Kidney epithelial cell (primary cell): Measurements from ENCODE around the gene SEL1L2. TPM values are rescaled to one million over a fixed set of nuclear protein-coding genes. Genes with fewer than 3 reads are reported as not detected.

Experiments
- DNase-seq: peaks from one replicate; pipeline ENCODE4 v3.0.0-alpha.2; 2010; ENCODE audit warnings: low read depth
- H3K27me3 ChIP-seq: 2 replicates; pipeline ENCODE4 v1.6.0; 2011; ENCODE audit warnings: low read length; ENCODE audit not compliant: control insufficient read depth, insufficient read depth
- H3K36me3 ChIP-seq: 2 replicates; pipeline ENCODE4 v1.5.1; 2011; ENCODE audit warnings: low read length; ENCODE audit not compliant: control insufficient read depth, insufficient read depth
- H3K4me3 ChIP-seq: 2 replicates; pipeline ENCODE4 v1.5.1; 2011; ENCODE audit warnings: low read depth, mild to moderate bottlenecking, control low read depth, low read length
- total RNA-seq: library from RNA; depleted of rRNA; stranded (reverse); fragments of >200 nt; gene quantifications from 2 replicates; pipeline ENCODE4 v1.2.3, GENCODE V29; 2015
- TF ChIP-seq, protein P1 (sequence below): IDR thresholded peaks from 2 replicates; pipeline ENCODE4 v1.5.1; 2011; ENCODE audit warnings: mild to moderate bottlenecking, moderate library complexity, low read length, control low read depth, inconsistent platforms; ENCODE audit not compliant: insufficient read depth, poor library complexity, severe bottlenecking

The SEL1L2 gene
- total RNA-seq, 1 donor from 2014 or later, result not detected

DNA sequence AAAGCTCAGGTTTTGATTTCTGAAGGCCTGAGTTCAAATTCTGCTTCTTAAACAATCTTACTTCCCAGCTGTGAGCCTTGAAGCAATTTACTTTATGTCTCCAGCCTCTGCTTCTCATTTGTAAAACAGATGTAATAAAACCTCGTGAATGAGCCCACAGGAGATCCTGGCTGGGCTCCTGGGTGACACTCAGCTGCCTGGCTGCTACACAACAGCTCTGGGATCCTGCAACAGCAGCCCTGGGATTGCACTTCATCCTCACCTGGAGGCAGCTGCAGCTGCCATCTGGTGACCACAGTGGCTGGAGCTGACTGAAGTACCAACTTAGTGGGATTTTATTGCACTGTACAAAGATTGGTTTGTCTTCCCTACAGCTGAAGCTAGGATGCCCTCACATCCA lies 107.0 kb downstream of the SEL1L2 start:
- DNase-seq, result no peak
- Histone ChIP-seq H3K27me3 (no peaks in the 10 kb centered on the region), H3K36me3 (no peaks in the 10 kb centered on the region), H3K4me3 (no peak overlapping the region)
- TF ChIP-seq, protein P1, sequence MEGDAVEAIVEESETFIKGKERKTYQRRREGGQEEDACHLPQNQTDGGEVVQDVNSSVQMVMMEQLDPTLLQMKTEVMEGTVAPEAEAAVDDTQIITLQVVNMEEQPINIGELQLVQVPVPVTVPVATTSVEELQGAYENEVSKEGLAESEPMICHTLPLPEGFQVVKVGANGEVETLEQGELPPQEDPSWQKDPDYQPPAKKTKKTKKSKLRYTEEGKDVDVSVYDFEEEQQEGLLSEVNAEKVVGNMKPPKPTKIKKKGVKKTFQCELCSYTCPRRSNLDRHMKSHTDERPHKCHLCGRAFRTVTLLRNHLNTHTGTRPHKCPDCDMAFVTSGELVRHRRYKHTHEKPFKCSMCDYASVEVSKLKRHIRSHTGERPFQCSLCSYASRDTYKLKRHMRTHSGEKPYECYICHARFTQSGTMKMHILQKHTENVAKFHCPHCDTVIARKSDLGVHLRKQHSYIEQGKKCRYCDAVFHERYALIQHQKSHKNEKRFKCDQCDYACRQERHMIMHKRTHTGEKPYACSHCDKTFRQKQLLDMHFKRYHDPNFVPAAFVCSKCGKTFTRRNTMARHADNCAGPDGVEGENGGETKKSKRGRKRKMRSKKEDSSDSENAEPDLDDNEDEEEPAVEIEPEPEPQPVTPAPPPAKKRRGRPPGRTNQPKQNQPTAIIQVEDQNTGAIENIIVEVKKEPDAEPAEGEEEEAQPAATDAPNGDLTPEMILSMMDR, result no peak

DNA sequence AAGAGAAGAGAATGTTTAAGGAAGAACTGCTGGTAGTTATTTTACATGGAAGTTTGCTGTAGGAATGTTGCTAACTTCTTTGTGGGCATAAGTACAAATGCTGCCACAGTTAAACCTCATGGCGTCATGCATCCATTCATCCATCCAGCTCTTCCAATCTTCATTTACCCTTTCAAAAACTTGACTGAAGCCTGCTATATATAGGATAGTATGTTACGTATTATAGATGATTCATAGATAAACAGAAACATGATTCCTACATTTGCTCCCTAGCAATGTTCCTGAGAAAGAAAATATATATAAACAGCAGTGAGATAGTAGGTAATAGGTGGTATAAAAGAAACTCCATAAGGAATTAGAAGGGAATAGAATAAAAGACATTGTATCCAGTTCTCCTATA lies 111.8 kb downstream of the SEL1L2 start:
- Histone ChIP-seq H3K27me3 (no peaks in the 10 kb centered on the region), H3K4me3 (no peak overlapping the region), H3K36me3 (no peaks in the 10 kb centered on the region)
- TF ChIP-seq, protein P1, result no peak
- no peak for DNase-seq

DNA sequence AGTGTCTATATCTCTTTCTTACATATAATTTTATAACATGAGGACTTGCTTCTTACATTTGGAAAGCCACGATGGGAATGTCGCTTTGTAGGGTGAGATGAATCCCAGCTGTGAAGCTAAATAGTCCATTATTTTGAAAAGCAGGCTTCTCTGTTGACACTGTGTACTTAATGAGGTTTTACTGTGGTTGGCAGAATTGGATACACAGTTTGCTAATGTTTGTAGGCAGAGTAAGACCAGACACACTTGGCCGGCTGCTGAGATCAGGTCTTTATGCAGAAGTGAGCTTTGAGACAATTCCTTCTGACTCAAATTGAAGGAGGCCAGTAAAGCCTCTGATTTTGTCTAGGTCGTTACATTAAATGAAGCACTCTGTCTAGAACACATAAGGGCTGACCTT lies 112.6 kb downstream of the SEL1L2 start:
- no peaks in the 10 kb centered on the region for H3K36me3 ChIP-seq
- TF ChIP-seq, protein P1, result no peak
- no peak for DNase-seq
- H3K4me3 ChIP-seq, result no peak overlapping the region
- no peaks in the 10 kb centered on the region for H3K27me3 ChIP-seq

DNA sequence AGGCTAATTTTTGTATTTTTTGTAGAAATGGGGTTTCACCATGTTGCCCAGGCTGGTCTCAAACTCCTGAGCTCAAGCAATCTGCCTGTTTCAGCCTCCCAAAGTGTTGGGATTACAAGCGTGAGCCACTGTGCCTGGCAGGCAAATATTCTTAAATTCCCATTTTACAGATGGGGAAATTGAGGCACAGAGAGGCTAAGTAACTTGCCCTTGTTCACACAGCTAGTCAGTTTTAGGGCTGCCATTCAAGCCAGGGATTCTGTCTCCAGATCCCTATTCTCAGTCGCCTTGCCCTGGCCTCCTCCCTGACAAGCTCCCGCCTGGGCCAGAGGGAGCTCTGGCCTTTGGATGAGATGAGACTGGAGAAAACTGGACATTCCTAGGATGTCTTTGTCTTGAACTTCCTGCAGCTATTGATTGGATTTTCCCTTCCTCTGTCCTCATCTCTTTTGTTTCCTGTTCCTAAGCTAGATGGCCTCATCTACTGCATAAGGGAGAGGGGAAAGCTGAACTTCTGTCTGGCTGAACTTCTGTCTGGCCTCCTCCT lies 115.1 kb downstream of the SEL1L2 start:
- Histone ChIP-seq H3K27me3 (no peaks in the 10 kb centered on the region), H3K36me3 (no peaks in the 10 kb centered on the region), H3K4me3 (no peak overlapping the region)
- DNase-seq, result no peak
- TF ChIP-seq, protein P1, result no peak

DNA sequence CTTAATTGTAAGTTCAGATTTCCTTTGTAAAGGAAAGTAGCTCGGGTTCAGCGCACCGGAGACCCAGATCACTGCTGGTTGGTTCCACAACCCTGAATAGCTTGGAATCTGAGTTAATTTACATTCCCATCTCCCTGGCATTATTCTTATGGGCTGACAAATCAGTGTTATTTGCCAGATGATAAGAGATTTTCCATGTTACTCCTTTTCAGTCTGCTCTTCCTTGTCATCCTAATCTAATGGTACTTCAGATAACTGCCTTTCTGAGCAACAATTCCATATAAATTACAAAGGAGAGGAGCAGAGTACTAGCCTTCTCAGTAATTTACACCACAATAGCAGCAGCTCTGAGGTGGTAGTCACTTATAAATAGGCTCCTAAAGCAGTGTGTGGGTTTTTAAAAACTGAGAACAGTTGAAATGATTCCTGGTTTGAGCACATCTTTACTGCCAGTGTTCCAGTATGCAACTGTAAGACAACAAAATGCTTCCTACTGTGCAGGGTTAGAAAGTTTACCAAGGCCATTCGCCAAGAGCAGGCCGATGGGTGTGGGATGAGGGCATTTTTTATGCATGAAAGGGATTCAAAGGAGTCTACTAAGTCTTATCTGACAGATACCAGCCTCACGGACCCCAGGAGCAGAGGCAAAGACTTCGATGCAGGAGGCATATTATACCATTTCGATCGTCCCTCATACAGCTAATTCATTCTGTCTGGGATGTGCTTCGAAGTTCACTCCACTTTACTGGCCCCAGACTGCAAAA lies 115.8 kb downstream of the SEL1L2 start:
- Histone ChIP-seq H3K36me3 (no peaks in the 10 kb centered on the region), H3K4me3 (no peak overlapping the region), H3K27me3 (no peaks in the 10 kb centered on the region)
- TF ChIP-seq, protein P1, result no peak
- no peak for DNase-seq
